HCT116 (cell line): ENCODE data around the gene CORO7. TPM values are rescaled to one million over a fixed set of nuclear protein-coding genes. Genes with fewer than 3 reads are reported as not detected.

ENCODE experiments used
- ATAC-seq: fragments of 200-7000 bp; cut with Tn5 transposase; 2 replicates; pipeline ENCODE4 v1.9.1; 2020; ENCODE audit warnings: mild to moderate bottlenecking, moderate library complexity
- BruUV-seq: library from RNA; stranded (reverse); fragments of 400-500 nt; replicated peaks from 2 replicates; lab custom pipeline; 2021; lab: Mats Ljungman, UMichigan
- CTCF ChIA-PET: fragments of 300-600 bp; sonication (Branson Sonifier 250); formaldehyde crosslinking; loops from one replicate; lab custom pipeline; 2021; ENCODE audit warnings: antibody characterized with exemption; lab: Charles Lee
- POLR2A ChIA-PET: fragments of 300-600, 350-600 bp; sonication (Branson Sonifier 250); formaldehyde crosslinking; loops from one replicate; lab custom pipeline; 2021; ENCODE audit warnings: antibody characterized with exemption; lab: Charles Lee
- RAD21 ChIA-PET, 2 experiments: fragments of 300-600 bp; sonication (Branson Sonifier 250); formaldehyde crosslinking; loops; one replicate each; lab custom pipeline; 2023; ENCODE audit warnings: low total read pairs in 2 of 2; ENCODE audit not compliant: uncharacterized antibody in 2 of 2, unreplicated experiment in 2 of 2, low non-redundant PET in 1 of 2; lab: Charles Lee
- DNase-seq: peaks from one replicate; pipeline ENCODE4 v3.0.0-alpha.2; 2010; ENCODE audit warnings: low read depth, low spot score
- H2AFZ ChIP-seq: fragments of 200-600 bp; shearing (Covaris generic), sonication (generic); 2 replicates; pipeline ENCODE4 v1.6.1; 2017; ENCODE audit warnings: low read depth, mixed run types, mixed read lengths, antibody characterized with exemption, low read length; ENCODE audit not compliant: poor library complexity, severe bottlenecking
- H3K27ac ChIP-seq: 2 replicates; pipeline ENCODE4 v1.5.1; 2012; ENCODE audit warnings: low read depth, low read length
- H3K27me3 ChIP-seq: fragments of 200-600 bp; sonication (generic); 2 replicates; pipeline ENCODE4 v1.6.1; 2016; ENCODE audit warnings: mixed run types, low read length, mixed read lengths; ENCODE audit not compliant: insufficient read depth
- H3K36me3 ChIP-seq, 2 experiments: fragments of 200-500 bp in 1 of 2; fragments of 200-600 bp in 1 of 2; sonication (Bioruptor generic) in 1 of 2; sonication (generic) in 1 of 2; 2 replicates each; pipeline versions ENCODE4 v1.5.1 to v1.6.1; 2014 to 2016; ENCODE audit warnings: low read length in 2 of 2, inconsistent platforms in 1 of 2, mixed read lengths in 1 of 2, mixed run types in 1 of 2; ENCODE audit not compliant: insufficient read depth in 2 of 2, control insufficient read depth in 1 of 2
- H3K4me1 ChIP-seq, 2 experiments: fragments of 200-600 bp in 1 of 2; sonication (generic) in 1 of 2; 2 replicates each; pipeline versions ENCODE4 v1.5.1 to v1.6.1; 2012 to 2017; ENCODE audit warnings: low read length in 2 of 2, inconsistent platforms in 1 of 2, mild to moderate bottlenecking in 1 of 2, mixed read lengths in 1 of 2, mixed run types in 1 of 2, moderate library complexity in 1 of 2; ENCODE audit not compliant: insufficient read depth in 2 of 2, control insufficient read depth in 1 of 2
- H3K4me2 ChIP-seq: fragments of 200-600 bp; sonication (generic); 2 replicates; pipeline ENCODE4 v1.6.1; 2017; ENCODE audit warnings: mixed run types, low read length, mixed read lengths
- H3K4me3 ChIP-seq, 2 experiments: fragments of 200-600 bp in 1 of 2; sonication (generic) in 1 of 2; replicated peaks in 1 of 2; 2 replicates each; pipeline ENCODE4 v1.5.1; 2011 to 2016; ENCODE audit warnings: low read length in 2 of 2, control low read depth in 1 of 2, low read depth in 1 of 2, mild to moderate bottlenecking in 1 of 2, mixed read lengths in 1 of 2, mixed run types in 1 of 2
- H3K79me2 ChIP-seq: fragments of 200-600 bp; sonication (generic); 2 replicates; pipeline ENCODE4 v1.6.1; 2017; ENCODE audit warnings: mild to moderate bottlenecking, mixed run types, low read length, moderate library complexity, mixed read lengths; ENCODE audit not compliant: insufficient read depth
- H3K9ac ChIP-seq: fragments of 200-600 bp; sonication (generic); 2 replicates; pipeline ENCODE4 v1.6.1; 2016; ENCODE audit warnings: low read length, mixed read lengths
- H3K9me2 ChIP-seq: fragments of 200-600 bp; sonication (generic), shearing (Covaris generic); 2 replicates; pipeline ENCODE4 v1.6.1; 2017; ENCODE audit warnings: mixed run types, mild to moderate bottlenecking, moderate library complexity; ENCODE audit not compliant: insufficient read depth
- H3K9me3 ChIP-seq, 2 experiments: fragments of 200-500 bp in 1 of 2; fragments of 200-600 bp in 1 of 2; sonication (Bioruptor generic) in 1 of 2; sonication (generic) in 1 of 2; 2 replicates each; pipeline ENCODE4 v1.6.1; 2014 to 2017; ENCODE audit warnings: low read length in 2 of 2, mixed read lengths in 2 of 2, inconsistent platforms in 1 of 2, low read depth in 1 of 2, mild to moderate bottlenecking in 1 of 2, mixed run types in 1 of 2, moderate library complexity in 1 of 2; ENCODE audit not compliant: control insufficient read depth in 1 of 2, insufficient read depth in 1 of 2
- H4K20me1 ChIP-seq: fragments of 200-600 bp; sonication (generic), shearing (Covaris generic); 2 replicates; pipeline ENCODE4 v1.6.1; 2017; ENCODE audit warnings: mixed run types, mild to moderate bottlenecking, moderate library complexity; ENCODE audit not compliant: insufficient read depth
- CBX3 ChIP-seq: IDR thresholded peaks from 2 replicates; pipeline ENCODE4 v1.6.1; 2012; ENCODE audit warnings: low read depth
- EGR1 ChIP-seq: IDR thresholded peaks from 2 replicates; pipeline ENCODE4 v1.6.1; 2012; ENCODE audit warnings: low read depth
- EZH2phosphoT487 ChIP-seq: fragments of 200-600 bp; IDR thresholded peaks from 2 replicates; pipeline ENCODE4 v1.6.1; 2018; ENCODE audit warnings: antibody characterized with exemption, borderline replicate concordance
- SP1 ChIP-seq: IDR thresholded peaks from 2 replicates; pipeline ENCODE4 v1.6.1; 2012; ENCODE audit warnings: low read depth
- YY1 ChIP-seq: IDR thresholded peaks from 2 replicates; pipeline ENCODE4 v1.6.1; 2011; ENCODE audit warnings: low read length, low read depth, moderate library complexity, mild to moderate bottlenecking; ENCODE audit not compliant: insufficient replicate concordance; ENCODE audit errors: extremely low read depth
- intact Hi-C: fragments of 100-400 bp; cut with micrococcal nuclease; formaldehyde crosslinking; loops from 2 replicates; pipeline ENCODE4 v1.10.0; 2022
- total RNA-seq: library from RNA; stranded (reverse); gene quantifications from one replicate; pipeline ENCODE4 v1.2.1, GENCODE V29; 2021; ENCODE audit not compliant: unreplicated experiment
- TF ChIP-seq, protein P1 (sequence below): IDR thresholded peaks from 2 replicates; pipeline ENCODE4 v1.6.1; 2011; ENCODE audit warnings: mild to moderate bottlenecking, low read length, moderate library complexity; ENCODE audit not compliant: insufficient replicate concordance; ENCODE audit errors: extremely low read depth
- TF ChIP-seq, protein P2 (sequence below), 3 experiments: fragments of 200-600 bp in 1 of 3; sonication (generic) in 1 of 3; IDR thresholded peaks in 2 of 3; conservative IDR thresholded peaks in 1 of 3; 2 replicates each; pipeline ENCODE4 v1.5.1; 2012 to 2017; ENCODE audit warnings: low read depth in 2 of 3, low read length in 2 of 3, antibody characterized with exemption in 1 of 3, borderline replicate concordance in 1 of 3, control low read depth in 1 of 3, mild to moderate bottlenecking in 1 of 3, mixed read lengths in 1 of 3, mixed run types in 1 of 3, moderate library complexity in 1 of 3; ENCODE audit not compliant: insufficient read depth in 1 of 3
- TF ChIP-seq, protein P3 (sequence below): IDR thresholded peaks from 2 replicates; pipeline ENCODE4 v1.6.1; 2012; ENCODE audit warnings: low read depth
- TF ChIP-seq, protein P4 (sequence below): IDR thresholded peaks from 2 replicates; pipeline ENCODE4 v1.6.1; 2012

Gene CORO7
- total RNA-seq, 1 experiment from 2014 or later, result 21.3 TPM

DNA sequence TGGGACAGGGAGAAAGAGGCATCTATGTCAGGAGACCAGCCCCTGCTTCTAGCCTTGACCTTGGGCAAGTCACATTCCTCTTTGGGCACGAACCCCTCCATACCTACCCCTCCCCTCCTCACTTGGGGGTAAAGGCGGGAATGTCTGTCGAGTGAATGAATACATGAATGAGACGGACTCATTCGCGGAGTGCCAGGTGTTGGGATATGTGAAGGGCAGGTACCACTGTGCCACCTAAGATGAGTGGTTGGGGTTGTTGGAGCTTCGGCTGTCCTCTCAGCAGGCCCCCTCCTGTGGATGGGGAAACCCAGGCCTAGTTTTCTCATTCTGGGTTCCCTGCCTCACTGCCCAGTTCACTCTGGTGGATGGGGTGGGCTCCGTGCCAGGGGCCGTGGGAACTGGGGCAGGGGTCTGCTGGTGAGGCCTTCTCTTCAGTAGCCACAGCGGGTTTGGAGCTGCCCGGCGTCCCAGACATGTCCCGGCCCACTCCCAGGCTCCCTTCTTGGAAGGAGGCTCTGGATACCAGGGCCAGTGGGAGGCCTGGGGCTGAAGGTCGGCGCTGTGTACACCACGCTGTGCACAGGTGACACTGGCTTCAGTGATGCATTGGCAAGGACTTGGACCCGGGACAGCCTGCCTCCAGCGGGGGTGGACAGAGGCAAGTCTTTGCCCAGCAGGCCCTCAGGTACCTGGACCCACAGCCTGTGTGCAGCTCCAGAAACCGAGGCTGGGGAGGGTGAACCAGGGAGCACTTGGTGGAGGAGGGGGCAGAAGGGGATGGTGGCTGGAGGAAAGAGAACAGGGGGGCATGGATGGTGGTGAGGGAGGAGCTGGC, 94.9 kb downstream of the CORO7 start:
- POLR2A ChIA-PET, result interaction anchor here (0.7 kb wide), 1 partner anchor 119 kb away, joined by 3 read pairs; no protein-coding TSS in a partner anchor
- ATAC-seq, result no peak

More for the DNA sequence above, 94.9 kb downstream of the CORO7 start:
- no peaks in the 10 kb centered on the region for H3K9me3 ChIP-seq
- no peak overlapping the region for H3K4me3 ChIP-seq
- CTCF ChIA-PET, result no interaction called here
- H3K4me1 ChIP-seq, result peaks cover 30 to 59% of the 10 kb centered on the region in 2 experiments
- no peak overlapping the region for H3K9ac ChIP-seq
- H3K79me2 ChIP-seq, result peaks cover 96% of the 10 kb centered on the region
- no peaks in the 10 kb centered on the region for H3K27me3 ChIP-seq
- no peaks in the 10 kb centered on the region; the same call in 1 of the 2 replicates for H4K20me1 ChIP-seq
- no peak overlapping the region for H3K27ac ChIP-seq
- no peak overlapping the region for H2AFZ ChIP-seq
- H3K36me3 ChIP-seq, result no peaks in the 10 kb centered on the region
- intact Hi-C loops, result no loop called here
- DNase-seq, result no peak
- no peaks in the 10 kb centered on the region for H3K9me2 ChIP-seq
- no TSS peak for BruUV-seq
- TF ChIP-seq SP1, result no peak
- TF ChIP-seq EGR1, result no peak
- TF ChIP-seq CBX3, result no peak
- TF ChIP-seq EZH2phosphoT487, result no peak
- TF ChIP-seq, protein P1, sequence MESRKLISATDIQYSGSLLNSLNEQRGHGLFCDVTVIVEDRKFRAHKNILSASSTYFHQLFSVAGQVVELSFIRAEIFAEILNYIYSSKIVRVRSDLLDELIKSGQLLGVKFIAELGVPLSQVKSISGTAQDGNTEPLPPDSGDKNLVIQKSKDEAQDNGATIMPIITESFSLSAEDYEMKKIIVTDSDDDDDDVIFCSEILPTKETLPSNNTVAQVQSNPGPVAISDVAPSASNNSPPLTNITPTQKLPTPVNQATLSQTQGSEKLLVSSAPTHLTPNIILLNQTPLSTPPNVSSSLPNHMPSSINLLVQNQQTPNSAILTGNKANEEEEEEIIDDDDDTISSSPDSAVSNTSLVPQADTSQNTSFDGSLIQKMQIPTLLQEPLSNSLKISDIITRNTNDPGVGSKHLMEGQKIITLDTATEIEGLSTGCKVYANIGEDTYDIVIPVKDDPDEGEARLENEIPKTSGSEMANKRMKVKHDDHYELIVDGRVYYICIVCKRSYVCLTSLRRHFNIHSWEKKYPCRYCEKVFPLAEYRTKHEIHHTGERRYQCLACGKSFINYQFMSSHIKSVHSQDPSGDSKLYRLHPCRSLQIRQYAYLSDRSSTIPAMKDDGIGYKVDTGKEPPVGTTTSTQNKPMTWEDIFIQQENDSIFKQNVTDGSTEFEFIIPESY, result no peak
- TF ChIP-seq, protein P2, sequence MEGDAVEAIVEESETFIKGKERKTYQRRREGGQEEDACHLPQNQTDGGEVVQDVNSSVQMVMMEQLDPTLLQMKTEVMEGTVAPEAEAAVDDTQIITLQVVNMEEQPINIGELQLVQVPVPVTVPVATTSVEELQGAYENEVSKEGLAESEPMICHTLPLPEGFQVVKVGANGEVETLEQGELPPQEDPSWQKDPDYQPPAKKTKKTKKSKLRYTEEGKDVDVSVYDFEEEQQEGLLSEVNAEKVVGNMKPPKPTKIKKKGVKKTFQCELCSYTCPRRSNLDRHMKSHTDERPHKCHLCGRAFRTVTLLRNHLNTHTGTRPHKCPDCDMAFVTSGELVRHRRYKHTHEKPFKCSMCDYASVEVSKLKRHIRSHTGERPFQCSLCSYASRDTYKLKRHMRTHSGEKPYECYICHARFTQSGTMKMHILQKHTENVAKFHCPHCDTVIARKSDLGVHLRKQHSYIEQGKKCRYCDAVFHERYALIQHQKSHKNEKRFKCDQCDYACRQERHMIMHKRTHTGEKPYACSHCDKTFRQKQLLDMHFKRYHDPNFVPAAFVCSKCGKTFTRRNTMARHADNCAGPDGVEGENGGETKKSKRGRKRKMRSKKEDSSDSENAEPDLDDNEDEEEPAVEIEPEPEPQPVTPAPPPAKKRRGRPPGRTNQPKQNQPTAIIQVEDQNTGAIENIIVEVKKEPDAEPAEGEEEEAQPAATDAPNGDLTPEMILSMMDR (IDR thresholded peaks at IDR 0.05 in 2 of 3, conservative IDR thresholded peaks at IDR 0.05 in 1 of 3; ENCODE audit: borderline replicate concordance in 1 of 3, insufficient read depth in 1 of 3, low read depth in 2 of 3, low read length in 2 of 3), result no peak
- TF ChIP-seq, protein P3, sequence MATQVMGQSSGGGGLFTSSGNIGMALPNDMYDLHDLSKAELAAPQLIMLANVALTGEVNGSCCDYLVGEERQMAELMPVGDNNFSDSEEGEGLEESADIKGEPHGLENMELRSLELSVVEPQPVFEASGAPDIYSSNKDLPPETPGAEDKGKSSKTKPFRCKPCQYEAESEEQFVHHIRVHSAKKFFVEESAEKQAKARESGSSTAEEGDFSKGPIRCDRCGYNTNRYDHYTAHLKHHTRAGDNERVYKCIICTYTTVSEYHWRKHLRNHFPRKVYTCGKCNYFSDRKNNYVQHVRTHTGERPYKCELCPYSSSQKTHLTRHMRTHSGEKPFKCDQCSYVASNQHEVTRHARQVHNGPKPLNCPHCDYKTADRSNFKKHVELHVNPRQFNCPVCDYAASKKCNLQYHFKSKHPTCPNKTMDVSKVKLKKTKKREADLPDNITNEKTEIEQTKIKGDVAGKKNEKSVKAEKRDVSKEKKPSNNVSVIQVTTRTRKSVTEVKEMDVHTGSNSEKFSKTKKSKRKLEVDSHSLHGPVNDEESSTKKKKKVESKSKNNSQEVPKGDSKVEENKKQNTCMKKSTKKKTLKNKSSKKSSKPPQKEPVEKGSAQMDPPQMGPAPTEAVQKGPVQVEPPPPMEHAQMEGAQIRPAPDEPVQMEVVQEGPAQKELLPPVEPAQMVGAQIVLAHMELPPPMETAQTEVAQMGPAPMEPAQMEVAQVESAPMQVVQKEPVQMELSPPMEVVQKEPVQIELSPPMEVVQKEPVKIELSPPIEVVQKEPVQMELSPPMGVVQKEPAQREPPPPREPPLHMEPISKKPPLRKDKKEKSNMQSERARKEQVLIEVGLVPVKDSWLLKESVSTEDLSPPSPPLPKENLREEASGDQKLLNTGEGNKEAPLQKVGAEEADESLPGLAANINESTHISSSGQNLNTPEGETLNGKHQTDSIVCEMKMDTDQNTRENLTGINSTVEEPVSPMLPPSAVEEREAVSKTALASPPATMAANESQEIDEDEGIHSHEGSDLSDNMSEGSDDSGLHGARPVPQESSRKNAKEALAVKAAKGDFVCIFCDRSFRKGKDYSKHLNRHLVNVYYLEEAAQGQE, result no peak
- TF ChIP-seq YY1, result no peak
- TF ChIP-seq, protein P4, sequence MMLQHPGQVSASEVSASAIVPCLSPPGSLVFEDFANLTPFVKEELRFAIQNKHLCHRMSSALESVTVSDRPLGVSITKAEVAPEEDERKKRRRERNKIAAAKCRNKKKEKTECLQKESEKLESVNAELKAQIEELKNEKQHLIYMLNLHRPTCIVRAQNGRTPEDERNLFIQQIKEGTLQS, result no peak
- RAD21 ChIA-PET, result no interaction called here
- no peak overlapping the region for H3K4me2 ChIP-seq
